SK-N-DZ (cell line): ENCODE measurements around the gene CTNND1.
A peak's percentile ranks its signal among the peaks of the same experiment; 100 is the strongest.
"Not testable (repeated sequence)": the region's sequence is repeated elsewhere in the genome, so short reads cannot be mapped to it uniquely, and the experiment has no call there.

Source experiments
- DNase-seq: peaks from one replicate; pipeline ENCODE4 v3.0.0-alpha.2; 2015; ENCODE audit warnings: low spot score

CTNND1 gene

GRCh38 chr11:57788703-57789088 lies 27.1 kb downstream of the CTNND1 start:
- no peak for DNase-seq

- no peak for DNase-seq
These were observed 29.9 kb downstream of the CTNND1 start for GRCh38 chr11:57791321-57792059.

GRCh38 chr11:57792060-57792541 lies 30.5 kb downstream of the CTNND1 start:
- no peak for DNase-seq

- DNase-seq = no peak
These were observed 31.3 kb downstream of the CTNND1 start for GRCh38 chr11:57792870-57793269.

GRCh38 chr11:57793351-57794115 lies 31.9 kb downstream of the CTNND1 start:
- DNase-seq = no peak

- no peak for DNase-seq
These were observed 37.4 kb downstream of the CTNND1 start for GRCh38 chr11:57798905-57799559.

GRCh38 chr11:57800444-57801182 lies 39.0 kb downstream of the CTNND1 start:
- DNase-seq = peak; percentile 71

- DNase-seq = no peak
These were observed 39.5 kb downstream of the CTNND1 start for GRCh38 chr11:57801183-57801485.

- DNase-seq = no peak
These were observed 40.8 kb downstream of the CTNND1 start for GRCh38 chr11:57802411-57802810.

GRCh38 chr11:57804466-57804865 lies 42.9 kb downstream of the CTNND1 start:
- no peak for DNase-seq

- DNase-seq = no peak
These were observed 44.2 kb downstream of the CTNND1 start for GRCh38 chr11:57805780-57806179.

- no peak for DNase-seq
These were observed 51.0 kb downstream of the CTNND1 start for GRCh38 chr11:57812634-57813033.

- no peak for DNase-seq
These were observed 53.9 kb downstream of the CTNND1 start for GRCh38 chr11:57815476-57815875.

GRCh38 chr11:57815877-57816276 lies 54.3 kb downstream of the CTNND1 start:
- DNase-seq = no peak

- DNase-seq = no peak
These were observed 57.2 kb downstream of the CTNND1 start for GRCh38 chr11:57818812-57819211.

- no peak for DNase-seq
These were observed 57.8 kb downstream of the CTNND1 start for GRCh38 chr11:57819252-57819979.

- DNase-seq = no peak
These were observed 62.3 kb downstream of the CTNND1 start for GRCh38 chr11:57823859-57824258.

GRCh38 chr11:57834852-57835251 lies 73.2 kb downstream of the CTNND1 start:
- no peak for DNase-seq

- DNase-seq = not testable (repeated sequence)
These were observed 77.0 kb downstream of the CTNND1 start for GRCh38 chr11:57838609-57839008.

GRCh38 chr11:57842873-57843272 lies 81.3 kb downstream of the CTNND1 start:
- DNase-seq = no peak

GRCh38 chr11:57867966-57868365 lies 106.4 kb downstream of the CTNND1 start:
- DNase-seq = no peak
